ENCODE measurements around the gene TMEM145.

The TMEM145 gene

DNA sequence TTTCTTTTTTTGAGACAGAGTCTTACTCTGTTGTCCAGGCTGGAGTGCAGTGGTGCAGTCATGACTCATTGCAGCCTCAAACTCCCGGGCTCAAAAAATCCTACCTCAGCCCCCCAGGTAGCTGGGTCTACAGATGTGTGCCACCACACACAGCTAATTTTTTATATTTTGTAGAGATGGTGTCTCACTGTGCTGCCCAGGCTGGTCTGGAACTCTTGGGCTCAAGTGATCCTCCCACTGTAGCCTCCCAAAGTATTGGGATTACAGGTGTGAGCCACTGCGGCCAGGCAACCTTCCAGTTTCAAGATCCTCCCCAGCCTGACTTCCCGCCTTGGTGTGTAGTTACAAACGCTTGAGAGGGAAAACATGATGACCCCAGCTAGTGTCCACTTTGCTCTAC, 54.8 kb downstream of the TMEM145 start:
- H3K36me3 ChIP-seq (ENCODE audit: control insufficient read depth, insufficient read depth, low read length) = peaks cover 20% of the 10 kb centered on the region
- H3K27ac ChIP-seq (ENCODE audit: low read depth, low read length, severe bottlenecking) = no peak overlapping the region
- no peak overlapping the region for H3K4me3 ChIP-seq (ENCODE audit: extremely low read depth, insufficient read depth, low read length, poor library complexity, severe bottlenecking)
- 40 to 46% methylated on average over 1 to 2 of the region's 4 CpGs for WGBS, 2 experiments (ENCODE audit: insufficient coverage in 2 of 2)
- no peaks in the 10 kb centered on the region for H3K4me1 ChIP-seq (ENCODE audit: control insufficient read depth, insufficient read depth, low read length, poor library complexity, severe bottlenecking)
- no peaks in the 10 kb centered on the region for H3K9me3 ChIP-seq (ENCODE audit: control insufficient read depth, low read length)

DNA sequence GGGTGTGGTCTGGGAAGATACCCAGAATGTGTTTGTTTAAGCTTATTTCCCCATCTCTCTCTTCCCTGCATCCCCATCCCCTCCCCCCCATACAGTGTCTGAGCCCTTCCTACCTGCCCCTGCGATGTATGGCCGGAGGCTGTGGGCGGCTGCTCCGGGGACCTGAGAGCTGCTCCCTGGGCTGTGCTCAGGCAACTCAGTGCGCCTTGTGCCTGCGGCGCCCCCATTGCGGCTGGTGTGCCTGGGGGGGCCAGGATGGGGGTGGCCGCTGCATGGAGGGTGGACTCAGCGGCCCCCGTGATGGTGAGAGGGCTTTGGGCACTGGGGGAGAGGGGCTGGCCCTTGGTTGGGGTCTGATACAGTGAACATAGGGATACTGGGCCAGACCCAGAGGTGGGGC, 55.3 kb downstream of the TMEM145 start:
- Histone ChIP-seq H3K36me3 (ENCODE audit: control insufficient read depth, insufficient read depth, low read length) (peaks cover 15% of the 10 kb centered on the region), H3K27ac (ENCODE audit: low read depth, low read length, severe bottlenecking) (no peak overlapping the region), H3K4me3 (ENCODE audit: extremely low read depth, insufficient read depth, low read length, poor library complexity, severe bottlenecking) (no peak overlapping the region), H3K9me3 (ENCODE audit: control insufficient read depth, low read length) (no peaks in the 10 kb centered on the region), H3K4me1 (ENCODE audit: control insufficient read depth, insufficient read depth, low read length, poor library complexity, severe bottlenecking) (no peaks in the 10 kb centered on the region)
- 91 to 100% methylated on average over 2 to 11 of the region's 11 CpGs for WGBS, 2 experiments (ENCODE audit: insufficient coverage in 2 of 2)

DNA sequence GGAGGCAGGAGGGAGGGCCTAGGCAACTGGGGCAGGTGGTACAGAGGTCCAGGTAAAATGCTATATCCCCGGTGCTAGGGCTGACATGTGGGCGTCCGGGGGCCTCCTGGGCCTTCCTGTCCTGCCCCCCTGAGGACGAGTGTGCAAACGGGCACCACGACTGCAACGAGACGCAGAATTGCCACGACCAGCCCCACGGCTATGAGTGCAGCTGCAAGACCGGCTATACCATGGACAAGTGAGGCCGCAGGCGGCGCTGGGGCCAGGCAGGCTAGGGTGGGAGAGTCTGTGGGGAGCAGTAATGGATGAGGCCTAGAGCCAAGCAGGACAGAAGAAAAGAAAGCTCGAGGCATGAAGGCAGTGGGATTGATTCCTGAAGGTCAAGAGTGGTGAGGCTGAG, 55.7 kb downstream of the TMEM145 start:
- H3K4me3 ChIP-seq (ENCODE audit: extremely low read depth, insufficient read depth, low read length, poor library complexity, severe bottlenecking) = no peak overlapping the region
- H3K36me3 ChIP-seq (ENCODE audit: control insufficient read depth, insufficient read depth, low read length) = peaks cover 11% of the 10 kb centered on the region
- no peaks in the 10 kb centered on the region for H3K4me1 ChIP-seq (ENCODE audit: control insufficient read depth, insufficient read depth, low read length, poor library complexity, severe bottlenecking)
- no peaks in the 10 kb centered on the region for H3K9me3 ChIP-seq (ENCODE audit: control insufficient read depth, low read length)
- 92 to 97% methylated on average over 14 to 15 of the region's 15 CpGs for WGBS, 2 experiments (ENCODE audit: insufficient coverage in 2 of 2)
- no peak overlapping the region for H3K27ac ChIP-seq (ENCODE audit: low read depth, low read length, severe bottlenecking)

DNA sequence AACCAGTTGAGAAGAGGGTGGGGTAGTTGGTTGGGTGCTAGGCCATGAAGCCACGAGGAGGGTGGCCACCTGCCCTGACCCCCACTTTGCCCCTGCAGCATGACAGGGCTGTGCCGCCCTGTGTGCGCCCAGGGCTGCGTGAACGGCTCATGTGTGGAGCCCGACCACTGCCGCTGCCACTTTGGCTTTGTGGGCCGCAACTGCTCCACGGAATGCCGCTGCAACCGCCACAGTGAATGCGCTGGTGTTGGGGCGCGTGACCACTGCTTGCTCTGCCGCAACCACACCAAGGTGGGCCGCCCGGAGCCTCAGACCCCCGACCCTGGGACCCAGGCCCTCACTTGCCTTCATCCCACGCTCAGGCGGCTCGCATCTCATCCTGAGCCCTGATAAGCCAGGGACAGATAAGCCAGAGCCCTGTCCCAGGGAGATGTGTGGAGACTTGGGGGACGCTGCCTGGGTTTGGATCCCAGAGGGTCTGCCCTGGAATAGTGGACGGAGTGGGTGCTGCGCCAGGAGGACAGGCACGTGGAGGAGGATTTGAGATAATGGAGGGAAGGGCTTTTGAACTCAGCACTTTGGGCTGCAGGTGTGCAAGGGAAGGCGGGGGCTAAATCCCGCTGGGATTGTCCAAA, 56.4 kb downstream of the TMEM145 start:
- Histone ChIP-seq H3K4me3 (ENCODE audit: extremely low read depth, insufficient read depth, low read length, poor library complexity, severe bottlenecking) (no peak overlapping the region), H3K4me1 (ENCODE audit: control insufficient read depth, insufficient read depth, low read length, poor library complexity, severe bottlenecking) (no peaks in the 10 kb centered on the region)
- 85 to 91% methylated on average over 15 to 26 of the region's 27 CpGs for WGBS, 2 experiments (ENCODE audit: insufficient coverage in 2 of 2)

DNA sequence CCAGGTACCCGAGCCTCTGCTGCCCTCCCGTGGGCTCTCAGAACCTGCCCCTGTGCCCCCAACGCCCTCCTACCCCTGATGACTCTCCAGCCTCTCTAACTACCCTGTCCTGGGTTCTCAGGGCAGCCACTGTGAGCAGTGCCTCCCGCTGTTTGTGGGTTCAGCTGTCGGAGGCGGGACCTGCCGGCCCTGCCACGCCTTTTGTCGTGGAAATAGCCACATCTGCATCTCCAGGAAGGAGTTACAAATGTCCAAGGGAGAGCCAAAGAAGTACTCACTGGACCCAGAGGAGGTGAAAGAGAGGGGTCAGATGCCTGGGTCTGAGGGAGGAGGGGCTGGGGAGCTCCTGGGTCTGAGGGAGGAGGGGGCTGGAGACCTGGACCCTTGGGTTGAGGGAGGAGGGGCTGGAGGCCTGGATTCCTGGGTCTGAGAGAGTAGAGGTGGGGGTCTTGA, 57.0 kb downstream of the TMEM145 start:
- Histone ChIP-seq H3K27ac (ENCODE audit: low read depth, low read length, severe bottlenecking) (no peak overlapping the region), H3K36me3 (ENCODE audit: control insufficient read depth, insufficient read depth, low read length) (peaks cover 5% of the 10 kb centered on the region), H3K9me3 (ENCODE audit: control insufficient read depth, low read length) (no peaks in the 10 kb centered on the region), H3K4me1 (ENCODE audit: control insufficient read depth, insufficient read depth, low read length, poor library complexity, severe bottlenecking) (no peaks in the 10 kb centered on the region), H3K4me3 (ENCODE audit: extremely low read depth, insufficient read depth, low read length, poor library complexity, severe bottlenecking) (no peak overlapping the region)
- 35 to 40% methylated on average over 8 to 9 of the region's 9 CpGs for WGBS, 2 experiments (ENCODE audit: insufficient coverage in 2 of 2)

More for the DNA sequence above, 56.4 kb downstream of the TMEM145 start:
- H3K36me3 ChIP-seq (ENCODE audit: control insufficient read depth, insufficient read depth, low read length) = peaks cover 3% of the 10 kb centered on the region
- H3K9me3 ChIP-seq (ENCODE audit: control insufficient read depth, low read length) = no peaks in the 10 kb centered on the region
- no peak overlapping the region for H3K27ac ChIP-seq (ENCODE audit: low read depth, low read length, severe bottlenecking)

DNA sequence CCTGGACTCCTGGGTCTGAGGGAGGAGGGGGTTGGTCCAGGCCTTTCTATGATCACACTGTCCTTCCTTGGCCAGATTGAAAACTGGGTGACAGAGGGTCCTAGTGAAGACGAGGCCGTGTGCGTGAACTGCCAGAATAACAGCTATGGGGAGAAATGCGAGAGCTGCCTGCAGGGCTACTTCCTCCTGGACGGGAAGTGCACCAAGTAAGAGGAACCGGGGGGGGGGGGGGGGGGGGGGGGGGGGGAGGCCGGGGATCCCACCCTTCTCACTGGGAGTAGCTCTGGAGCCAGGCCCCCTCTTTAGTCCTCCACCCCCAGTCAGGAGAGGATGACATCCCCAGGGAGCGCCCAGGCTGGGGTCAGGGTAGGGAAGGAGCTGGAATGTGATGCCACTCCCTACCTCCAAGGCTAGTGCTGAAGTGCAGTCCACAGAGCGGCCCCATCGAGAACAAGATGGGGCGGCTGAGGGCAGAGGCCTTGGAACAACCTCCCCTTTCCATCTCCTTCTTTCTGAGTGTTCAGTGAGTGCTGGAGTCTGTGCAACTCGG, 57.6 kb downstream of the TMEM145 start:
- WGBS, 2 experiments (ENCODE audit: insufficient coverage in 2 of 2) = 79 to 90% methylated on average over 2 to 5 of the region's 12 CpGs
- H3K9me3 ChIP-seq (ENCODE audit: control insufficient read depth, low read length) = no peaks in the 10 kb centered on the region
- no peaks in the 10 kb centered on the region for H3K4me1 ChIP-seq (ENCODE audit: control insufficient read depth, insufficient read depth, low read length, poor library complexity, severe bottlenecking)
- no peak overlapping the region for H3K4me3 ChIP-seq (ENCODE audit: extremely low read depth, insufficient read depth, low read length, poor library complexity, severe bottlenecking)
- peaks cover 9% of the 10 kb centered on the region for H3K36me3 ChIP-seq (ENCODE audit: control insufficient read depth, insufficient read depth, low read length)
- no peak overlapping the region for H3K27ac ChIP-seq (ENCODE audit: low read depth, low read length, severe bottlenecking)

All from mesodermal cell (in vitro differentiated cells).